Ishikawa (cell line): ENCODE data around the gene ZNF845.

Experiments used
- CEBPB ChIP-seq: IDR thresholded peaks from 2 replicates; pipeline ENCODE4 v1.6.1; 2012
- EP300 ChIP-seq: IDR thresholded peaks from 2 replicates; pipeline ENCODE4 v1.6.1; 2012; ENCODE audit warnings: borderline replicate concordance
- FOXM1 ChIP-seq: IDR thresholded peaks from 2 replicates; pipeline ENCODE4 v1.6.1; 2012; ENCODE audit warnings: low read depth, borderline replicate concordance
- NFIC ChIP-seq: IDR thresholded peaks from 2 replicates; pipeline ENCODE4 v1.6.1; 2012
- RAD21 ChIP-seq: IDR thresholded peaks from 2 replicates; pipeline ENCODE4 v1.6.1; 2012; ENCODE audit warnings: low read depth
- TAF1 ChIP-seq: IDR thresholded peaks from 2 replicates; pipeline ENCODE4 v1.6.1; 2012; ENCODE audit warnings: low read depth, mild to moderate bottlenecking
- YY1 ChIP-seq: IDR thresholded peaks from 2 replicates; pipeline ENCODE4 v1.6.1; 2012; ENCODE audit warnings: low read depth
- TF ChIP-seq, protein P1 (sequence below): IDR thresholded peaks from 2 replicates; pipeline ENCODE4 v1.6.1; 2012
- TF ChIP-seq, protein P2 (sequence below): IDR thresholded peaks from 2 replicates; pipeline ENCODE4 v1.6.1; 2012; ENCODE audit warnings: low read depth, mild to moderate bottlenecking

DNA sequence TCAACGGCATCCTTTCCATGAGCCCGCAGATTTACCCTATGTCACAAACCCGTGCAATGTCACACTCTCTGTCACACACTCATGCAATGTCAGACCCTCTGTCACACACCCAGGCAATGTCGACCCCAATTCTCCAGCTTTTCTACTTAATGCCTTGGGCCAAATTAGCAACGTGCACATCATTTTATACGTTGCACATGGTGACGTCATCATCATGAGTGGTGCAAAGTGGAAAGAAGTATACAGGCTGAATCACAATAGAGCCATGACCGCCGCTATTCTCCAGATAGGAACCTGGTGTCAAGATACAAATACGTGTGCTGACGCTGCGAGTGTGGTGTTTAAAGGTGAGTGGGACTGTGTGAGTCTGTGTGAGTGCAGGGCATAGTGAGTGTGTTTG lies 21.7 kb upstream of the ZNF845 start:
- TF ChIP-seq YY1, result no peak
- TF ChIP-seq EP300, result no peak
- no peak for TF ChIP-seq CEBPB
- TF ChIP-seq, protein P1, sequence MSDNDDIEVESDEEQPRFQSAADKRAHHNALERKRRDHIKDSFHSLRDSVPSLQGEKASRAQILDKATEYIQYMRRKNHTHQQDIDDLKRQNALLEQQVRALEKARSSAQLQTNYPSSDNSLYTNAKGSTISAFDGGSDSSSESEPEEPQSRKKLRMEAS, result no peak
- TF ChIP-seq, protein P2, sequence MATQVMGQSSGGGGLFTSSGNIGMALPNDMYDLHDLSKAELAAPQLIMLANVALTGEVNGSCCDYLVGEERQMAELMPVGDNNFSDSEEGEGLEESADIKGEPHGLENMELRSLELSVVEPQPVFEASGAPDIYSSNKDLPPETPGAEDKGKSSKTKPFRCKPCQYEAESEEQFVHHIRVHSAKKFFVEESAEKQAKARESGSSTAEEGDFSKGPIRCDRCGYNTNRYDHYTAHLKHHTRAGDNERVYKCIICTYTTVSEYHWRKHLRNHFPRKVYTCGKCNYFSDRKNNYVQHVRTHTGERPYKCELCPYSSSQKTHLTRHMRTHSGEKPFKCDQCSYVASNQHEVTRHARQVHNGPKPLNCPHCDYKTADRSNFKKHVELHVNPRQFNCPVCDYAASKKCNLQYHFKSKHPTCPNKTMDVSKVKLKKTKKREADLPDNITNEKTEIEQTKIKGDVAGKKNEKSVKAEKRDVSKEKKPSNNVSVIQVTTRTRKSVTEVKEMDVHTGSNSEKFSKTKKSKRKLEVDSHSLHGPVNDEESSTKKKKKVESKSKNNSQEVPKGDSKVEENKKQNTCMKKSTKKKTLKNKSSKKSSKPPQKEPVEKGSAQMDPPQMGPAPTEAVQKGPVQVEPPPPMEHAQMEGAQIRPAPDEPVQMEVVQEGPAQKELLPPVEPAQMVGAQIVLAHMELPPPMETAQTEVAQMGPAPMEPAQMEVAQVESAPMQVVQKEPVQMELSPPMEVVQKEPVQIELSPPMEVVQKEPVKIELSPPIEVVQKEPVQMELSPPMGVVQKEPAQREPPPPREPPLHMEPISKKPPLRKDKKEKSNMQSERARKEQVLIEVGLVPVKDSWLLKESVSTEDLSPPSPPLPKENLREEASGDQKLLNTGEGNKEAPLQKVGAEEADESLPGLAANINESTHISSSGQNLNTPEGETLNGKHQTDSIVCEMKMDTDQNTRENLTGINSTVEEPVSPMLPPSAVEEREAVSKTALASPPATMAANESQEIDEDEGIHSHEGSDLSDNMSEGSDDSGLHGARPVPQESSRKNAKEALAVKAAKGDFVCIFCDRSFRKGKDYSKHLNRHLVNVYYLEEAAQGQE, result no peak
- no peak for TF ChIP-seq NFIC
- TF ChIP-seq RAD21, result no peak
- no peak for TF ChIP-seq TAF1
- TF ChIP-seq FOXM1, result no peak
